HepG2 (cell line): ENCODE results near the gene SNAP23. TPM values are rescaled to one million over a fixed set of nuclear protein-coding genes. Genes with fewer than 3 reads are reported as not detected.

Experiments
- ARID2 ChIP-seq: sonication (generic); formaldehyde crosslinking; IDR thresholded peaks from 2 replicates; pipeline ENCODE4 v1.8.1; 2022; ENCODE audit warnings: mild to moderate bottlenecking, missing genetic modification reagents, borderline replicate concordance
- ETV5 ChIP-seq: IDR thresholded peaks from 2 replicates; pipeline ENCODE4 v1.6.1; 2018; ENCODE audit warnings: missing biosample characterization, missing genetic modification reagents, inconsistent platforms, borderline replicate concordance
- HINFP ChIP-seq: sonication (generic); formaldehyde crosslinking; IDR thresholded peaks from 2 replicates; pipeline ENCODE4 v1.4.0; 2020; ENCODE audit warnings: low read depth, mild to moderate bottlenecking, missing genetic modification reagents
- MYNN ChIP-seq: sonication (generic); formaldehyde crosslinking; IDR thresholded peaks from 2 replicates; pipeline ENCODE4 v1.4.0; 2020; ENCODE audit warnings: mild to moderate bottlenecking, low read depth, missing genetic modification reagents
- NKX3-1 ChIP-seq: sonication (generic); formaldehyde crosslinking; IDR thresholded peaks from 2 replicates; pipeline ENCODE4 v1.5.0; 2020; ENCODE audit warnings: missing genetic modification reagents
- NR3C1 ChIP-seq: sonication (generic); formaldehyde crosslinking; IDR thresholded peaks from 2 replicates; pipeline ENCODE4 v1.4.0; 2020; ENCODE audit warnings: missing genetic modification reagents
- POLR2AphosphoS5 ChIP-seq: IDR thresholded peaks from 2 replicates; pipeline ENCODE4 v1.6.1; 2012; ENCODE audit warnings: low read depth, low read length
- RBAK ChIP-seq: sonication (generic); formaldehyde crosslinking; IDR thresholded peaks from 2 replicates; pipeline ENCODE4 v1.5.1; 2020; ENCODE audit warnings: mild to moderate bottlenecking, missing genetic modification reagents
- SKIL ChIP-seq: sonication (generic); formaldehyde crosslinking; IDR thresholded peaks from 2 replicates; pipeline ENCODE4 v1.8.0; 2022; ENCODE audit warnings: missing genetic modification reagents, mild to moderate bottlenecking, moderate library complexity, borderline replicate concordance
- SMAD9 ChIP-seq: sonication (generic); formaldehyde crosslinking; IDR thresholded peaks from 2 replicates; pipeline ENCODE4 v1.5.1; 2020; ENCODE audit warnings: mild to moderate bottlenecking, missing genetic modification reagents
- ZNF142 ChIP-seq: sonication (generic); formaldehyde crosslinking; IDR thresholded peaks from 2 replicates; pipeline ENCODE4 v1.4.0; 2020; ENCODE audit warnings: missing genetic modification reagents
- ZNF597 ChIP-seq: sonication (generic); formaldehyde crosslinking; IDR thresholded peaks from 2 replicates; pipeline ENCODE4 v1.5.0; 2020; ENCODE audit warnings: missing genetic modification reagents
- polyA plus RNA-seq, 8 experiments: library from polyadenylated mRNA; depleted of rRNA in 3 of 8; stranded (reverse) in 7 of 8; unstranded in 1 of 8; fragments of >200 nt; fragmentation: Illumina TruSeq in 4 of 8; extraction: Trizol in 4 of 8; gene quantifications; 2 replicates each; pipeline versions ENCODE4 v1.2.1 to v1.2.3, GENCODE V29; 2011 to 2016; ENCODE audit warnings: low read depth in 4 of 8, missing spikeins in 1 of 8, mixed read lengths in 1 of 8; ENCODE audit not compliant: insufficient read depth in 1 of 8
- total RNA-seq, 5 experiments: library from RNA; depleted of rRNA; stranded (reverse); fragments of >200 nt; fragmentation: Illumina TruSeq; extraction: Trizol; gene quantifications; 2 replicates each; pipeline ENCODE4 v1.2.3, GENCODE V29; 2016; ENCODE audit warnings: low read depth in 1 of 5

The SNAP23 gene
- total and polyA plus RNA-seq, 2 of the 13 experiments (the other 11 are each of a cell fraction or from before 2014, with no cell fraction given): 37.0 to 101 TPM

- TF ChIP-seq ZNF597 (no peak), SMAD9 (CRISPR knock-in tag) (no peak), POLR2AphosphoS5 (peak; percentile 88), SKIL (CRISPR knock-in tag) (no peak), ZNF142 (CRISPR knock-in tag) (0 out of 2 replicates have a peak, but pooled peaks have one; percentile 55), ETV5 (peak; percentile 78), NKX3-1 (CRISPR knock-in tag) (peak; percentile 82), NR3C1 (no peak), HINFP (CRISPR knock-in tag) (0 out of 2 replicates have a peak, but pooled peaks have one; percentile 54), RBAK (CRISPR knock-in tag) (0 out of 2 replicates have a peak, but pooled peaks have one; percentile 50), ARID2 (CRISPR knock-in tag) (no peak; the same call in 1 of the 2 replicates), MYNN (no peak)
Measured at GRCh38 chr15:42490671-42491538, 4.5 kb upstream of the SNAP23 start, which contains the start of gene ZNF106 (continued).
